SK-N-SH treated with all-trans-retinoic acid at 6 μM for 48 hours (cell line): ENCODE measurements around the gene OR2T33.
A peak's percentile ranks its signal among the peaks of the same experiment; 100 is the strongest.
"Not testable (repeated sequence)": the region's sequence is repeated elsewhere in the genome, so short reads cannot be mapped to it uniquely, and the experiment has no call there.

ENCODE experiments used
- ATAC-seq: fragments of 200-7000 bp; cut with Tn5 transposase; 3 replicates; pipeline ENCODE4 v1.9.1; 2020; ENCODE audit warnings: mild to moderate bottlenecking, moderate library complexity
- ARNTL ChIP-seq: fragments of 450-650 bp; formaldehyde crosslinking; IDR thresholded peaks from 2 replicates; pipeline ENCODE4 v1.5.0; 2020; ENCODE audit warnings: low read depth, mild to moderate bottlenecking, moderate library complexity, borderline replicate concordance
- BACH2 ChIP-seq: fragments of 250-450 bp; sonication (Bioruptor Pico); IDR thresholded peaks from 2 replicates; pipeline ENCODE4 v1.9.0; 2021; ENCODE audit warnings: mild to moderate bottlenecking, borderline replicate concordance
- CSDC2 ChIP-seq: fragments of 250-450 bp; sonication (Bioruptor Pico); IDR thresholded peaks from 2 replicates; pipeline ENCODE4 v1.5.0; 2020; ENCODE audit warnings: mild to moderate bottlenecking, moderate library complexity
- ESRRG ChIP-seq: fragments of 250-450 bp; sonication (Bioruptor Pico); IDR thresholded peaks from 2 replicates; pipeline ENCODE4 v1.6.1; 2021; ENCODE audit warnings: mild to moderate bottlenecking
- GLIS3 ChIP-seq: fragments of 250-450 bp; sonication (Bioruptor Pico); IDR thresholded peaks from 2 replicates; pipeline ENCODE4 v1.5.0; 2020; ENCODE audit warnings: mild to moderate bottlenecking, moderate library complexity
- ISL1 ChIP-seq: fragments of 250-450 bp; sonication (Bioruptor Pico); IDR thresholded peaks from 2 replicates; pipeline ENCODE4 v2.1.2; 2022; ENCODE audit warnings: mild to moderate bottlenecking, moderate library complexity
- OSR1 ChIP-seq: fragments of 250-450 bp; sonication (Bioruptor Pico); IDR thresholded peaks from 2 replicates; pipeline ENCODE4 v1.8.0; 2022; ENCODE audit warnings: moderate library complexity, mild to moderate bottlenecking, inconsistent platforms
- POU6F1 ChIP-seq: fragments of 250-450 bp; sonication (Bioruptor Pico); IDR thresholded peaks from 2 replicates; pipeline ENCODE4 v1.8.0; 2021; ENCODE audit warnings: low read depth, mild to moderate bottlenecking, moderate library complexity, borderline replicate concordance
- PPARA ChIP-seq: fragments of 250-450 bp; sonication (Bioruptor Pico); IDR thresholded peaks from 2 replicates; pipeline ENCODE4 v1.5.0; 2020; ENCODE audit warnings: mild to moderate bottlenecking, borderline replicate concordance
- RARB ChIP-seq: fragments of 250-450 bp; sonication (Bioruptor Pico); IDR thresholded peaks from 2 replicates; pipeline ENCODE4 v1.8.0; 2021; ENCODE audit warnings: mild to moderate bottlenecking, moderate library complexity
- SNAI2 ChIP-seq: fragments of 250-450 bp; sonication (Bioruptor Pico); IDR thresholded peaks from 2 replicates; pipeline ENCODE4 v1.5.0; 2020; ENCODE audit warnings: mild to moderate bottlenecking, moderate library complexity
- TCF4 ChIP-seq: fragments of 250-450 bp; sonication (Bioruptor Pico); IDR thresholded peaks from 2 replicates; pipeline ENCODE4 v1.8.0; 2021; ENCODE audit warnings: mild to moderate bottlenecking, moderate library complexity, borderline replicate concordance
- TOX ChIP-seq: fragments of 250-450 bp; sonication (Bioruptor Pico); IDR thresholded peaks from 2 replicates; pipeline ENCODE4 v1.8.0; 2021; ENCODE audit warnings: mild to moderate bottlenecking, moderate library complexity, borderline replicate concordance
- ZC3H10 ChIP-seq: fragments of 250-450 bp; sonication (Bioruptor Pico); IDR thresholded peaks from 2 replicates; pipeline ENCODE4 v1.5.1; 2021; ENCODE audit warnings: mild to moderate bottlenecking, moderate library complexity
- ZFP3 ChIP-seq: fragments of 250-450 bp; sonication (Bioruptor Pico); IDR thresholded peaks from 2 replicates; pipeline ENCODE4 v1.5.0; 2020; ENCODE audit warnings: mild to moderate bottlenecking, moderate library complexity
- ZFP30 ChIP-seq: fragments of 450-650 bp; formaldehyde crosslinking; IDR thresholded peaks from 2 replicates; pipeline ENCODE4 v1.5.0; 2022; ENCODE audit warnings: mild to moderate bottlenecking, moderate library complexity
- ZNF565 ChIP-seq: fragments of 450-650 bp; formaldehyde crosslinking; conservative IDR thresholded peaks from 2 replicates; pipeline ENCODE4 v1.5.0; 2020; ENCODE audit warnings: low read depth, mild to moderate bottlenecking, moderate library complexity
- ZNF70 ChIP-seq: fragments of 450-650 bp; formaldehyde crosslinking; IDR thresholded peaks from 2 replicates; pipeline ENCODE4 v1.5.0; 2020; ENCODE audit warnings: mild to moderate bottlenecking, moderate library complexity
- ZNF8 ChIP-seq: fragments of 450-650 bp; formaldehyde crosslinking; IDR thresholded peaks from 2 replicates; pipeline ENCODE4 v1.5.0; 2020; ENCODE audit warnings: mild to moderate bottlenecking, moderate library complexity
- TF ChIP-seq, protein P1 (sequence below): fragments of 250-450 bp; sonication (Bioruptor Pico); IDR thresholded peaks from 2 replicates; pipeline ENCODE4 v1.5.0; 2020; ENCODE audit warnings: mild to moderate bottlenecking, moderate library complexity
- TF ChIP-seq, protein P2 (sequence below): fragments of 250-450 bp; sonication (Bioruptor Pico); IDR thresholded peaks from 2 replicates; pipeline ENCODE4 v1.5.1; 2020; ENCODE audit warnings: low read depth, mild to moderate bottlenecking, moderate library complexity
- TF ChIP-seq, protein P3 (sequence below): fragments of 250-450 bp; sonication (Bioruptor Pico); IDR thresholded peaks from 2 replicates; pipeline ENCODE4 v1.5.1; 2021; ENCODE audit warnings: mild to moderate bottlenecking, moderate library complexity

OR2T33 gene

DNA sequence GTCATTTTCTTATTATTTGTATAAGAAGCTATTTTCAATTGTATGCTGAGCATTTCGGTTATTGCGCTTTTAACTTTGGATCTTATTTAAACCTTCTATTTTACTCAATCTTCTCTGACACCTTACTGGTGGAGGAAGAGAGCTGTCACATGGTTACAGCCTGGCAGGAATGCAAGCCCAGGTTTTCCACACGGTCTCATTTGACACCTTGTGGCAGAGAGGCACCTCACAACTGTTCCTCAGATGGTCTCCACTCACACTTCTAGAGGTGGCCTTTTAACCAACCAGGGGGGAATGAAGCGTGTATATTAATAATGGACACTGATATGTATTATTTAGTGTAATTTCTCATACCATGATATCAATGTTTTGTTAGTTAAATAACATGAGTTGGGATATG, 9.6 kb downstream of the OR2T33 start:
- ATAC-seq: no peak
- TF ChIP-seq TCF4 (CRISPR knock-in tag) (no peak), TOX (CRISPR knock-in tag) (no peak), CSDC2 (CRISPR knock-in tag) (no peak), BACH2 (CRISPR knock-in tag) (no peak), GLIS3 (CRISPR knock-in tag) (no peak), ISL1 (CRISPR knock-in tag) (no peak), POU6F1 (CRISPR knock-in tag) (no peak), ZNF565 (CRISPR knock-in tag) (no peak), PPARA (no peak)
- TF ChIP-seq, protein P1, sequence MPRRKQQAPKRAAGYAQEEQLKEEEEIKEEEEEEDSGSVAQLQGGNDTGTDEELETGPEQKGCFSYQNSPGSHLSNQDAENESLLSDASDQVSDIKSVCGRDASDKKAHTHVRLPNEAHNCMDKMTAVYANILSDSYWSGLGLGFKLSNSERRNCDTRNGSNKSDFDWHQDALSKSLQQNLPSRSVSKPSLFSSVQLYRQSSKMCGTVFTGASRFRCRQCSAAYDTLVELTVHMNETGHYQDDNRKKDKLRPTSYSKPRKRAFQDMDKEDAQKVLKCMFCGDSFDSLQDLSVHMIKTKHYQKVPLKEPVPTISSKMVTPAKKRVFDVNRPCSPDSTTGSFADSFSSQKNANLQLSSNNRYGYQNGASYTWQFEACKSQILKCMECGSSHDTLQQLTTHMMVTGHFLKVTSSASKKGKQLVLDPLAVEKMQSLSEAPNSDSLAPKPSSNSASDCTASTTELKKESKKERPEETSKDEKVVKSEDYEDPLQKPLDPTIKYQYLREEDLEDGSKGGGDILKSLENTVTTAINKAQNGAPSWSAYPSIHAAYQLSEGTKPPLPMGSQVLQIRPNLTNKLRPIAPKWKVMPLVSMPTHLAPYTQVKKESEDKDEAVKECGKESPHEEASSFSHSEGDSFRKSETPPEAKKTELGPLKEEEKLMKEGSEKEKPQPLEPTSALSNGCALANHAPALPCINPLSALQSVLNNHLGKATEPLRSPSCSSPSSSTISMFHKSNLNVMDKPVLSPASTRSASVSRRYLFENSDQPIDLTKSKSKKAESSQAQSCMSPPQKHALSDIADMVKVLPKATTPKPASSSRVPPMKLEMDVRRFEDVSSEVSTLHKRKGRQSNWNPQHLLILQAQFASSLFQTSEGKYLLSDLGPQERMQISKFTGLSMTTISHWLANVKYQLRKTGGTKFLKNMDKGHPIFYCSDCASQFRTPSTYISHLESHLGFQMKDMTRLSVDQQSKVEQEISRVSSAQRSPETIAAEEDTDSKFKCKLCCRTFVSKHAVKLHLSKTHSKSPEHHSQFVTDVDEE: no peak
- TF ChIP-seq, protein P2, sequence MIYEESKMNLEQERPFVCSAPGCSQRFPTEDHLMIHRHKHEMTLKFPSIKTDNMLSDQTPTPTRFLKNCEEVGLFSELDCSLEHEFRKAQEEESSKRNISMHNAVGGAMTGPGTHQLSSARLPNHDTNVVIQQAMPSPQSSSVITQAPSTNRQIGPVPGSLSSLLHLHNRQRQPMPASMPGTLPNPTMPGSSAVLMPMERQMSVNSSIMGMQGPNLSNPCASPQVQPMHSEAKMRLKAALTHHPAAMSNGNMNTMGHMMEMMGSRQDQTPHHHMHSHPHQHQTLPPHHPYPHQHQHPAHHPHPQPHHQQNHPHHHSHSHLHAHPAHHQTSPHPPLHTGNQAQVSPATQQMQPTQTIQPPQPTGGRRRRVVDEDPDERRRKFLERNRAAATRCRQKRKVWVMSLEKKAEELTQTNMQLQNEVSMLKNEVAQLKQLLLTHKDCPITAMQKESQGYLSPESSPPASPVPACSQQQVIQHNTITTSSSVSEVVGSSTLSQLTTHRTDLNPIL (CRISPR knock-in tag): no peak
- TF ChIP-seq, all 23 proteins: peak for 0

GRCh38 chr1:248259309-248259708, 18.5 kb downstream of the OR2T33 start:
- not testable (repeated sequence) for ATAC-seq

GRCh38 chr1:248243204-248243603, 34.6 kb downstream of the OR2T33 start:
- no peak for TF ChIP-seq ARNTL (CRISPR knock-in tag)
- TF ChIP-seq ZFP3 (CRISPR knock-in tag): no peak
- no peak for TF ChIP-seq SNAI2
- TF ChIP-seq OSR1 (CRISPR knock-in tag): no peak
- TF ChIP-seq, protein P3, sequence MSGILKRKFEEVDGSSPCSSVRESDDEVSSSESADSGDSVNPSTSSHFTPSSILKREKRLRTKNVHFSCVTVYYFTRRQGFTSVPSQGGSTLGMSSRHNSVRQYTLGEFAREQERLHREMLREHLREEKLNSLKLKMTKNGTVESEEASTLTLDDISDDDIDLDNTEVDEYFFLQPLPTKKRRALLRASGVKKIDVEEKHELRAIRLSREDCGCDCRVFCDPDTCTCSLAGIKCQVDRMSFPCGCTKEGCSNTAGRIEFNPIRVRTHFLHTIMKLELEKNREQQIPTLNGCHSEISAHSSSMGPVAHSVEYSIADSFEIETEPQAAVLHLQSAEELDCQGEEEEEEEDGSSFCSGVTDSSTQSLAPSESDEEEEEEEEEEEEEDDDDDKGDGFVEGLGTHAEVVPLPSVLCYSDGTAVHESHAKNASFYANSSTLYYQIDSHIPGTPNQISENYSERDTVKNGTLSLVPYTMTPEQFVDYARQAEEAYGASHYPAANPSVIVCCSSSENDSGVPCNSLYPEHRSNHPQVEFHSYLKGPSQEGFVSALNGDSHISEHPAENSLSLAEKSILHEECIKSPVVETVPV: no peak
- no peak for TF ChIP-seq POU6F1 (CRISPR knock-in tag)
- no peak for TF ChIP-seq ZNF565 (CRISPR knock-in tag)
- TF ChIP-seq BACH2 (CRISPR knock-in tag): no peak
- no peak for TF ChIP-seq ESRRG (CRISPR knock-in tag)
- no peak for TF ChIP-seq RARB (CRISPR knock-in tag)
- ATAC-seq: peak; percentile 65

DNA sequence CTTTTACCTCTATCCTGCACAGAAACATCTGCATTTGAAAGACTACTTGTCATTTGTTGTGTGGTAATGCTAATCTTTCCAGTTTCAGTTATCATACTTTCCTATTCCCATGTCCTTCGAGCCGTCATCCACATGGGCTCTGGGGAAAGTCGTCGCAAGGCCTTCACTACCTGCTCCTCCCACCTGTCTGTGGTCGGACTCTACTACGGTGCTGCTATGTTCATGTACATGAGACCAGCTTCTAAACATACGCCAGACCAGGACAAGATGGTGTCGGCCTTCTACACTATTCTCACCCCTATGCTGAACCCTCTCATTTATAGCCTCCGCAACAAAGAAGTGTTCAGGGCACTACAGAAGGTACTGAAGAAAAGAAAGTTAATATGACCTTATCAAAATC, 38.3 kb downstream of the OR2T33 start:
- no peak for ATAC-seq
- TF ChIP-seq ZNF565 (CRISPR knock-in tag): no peak
- TF ChIP-seq OSR1 (CRISPR knock-in tag): no peak
- TF ChIP-seq CSDC2 (CRISPR knock-in tag): no peak
- TF ChIP-seq, protein P3: no peak
- no peak for TF ChIP-seq ZNF8 (CRISPR knock-in tag)
- TF ChIP-seq ZC3H10 (CRISPR knock-in tag): no peak
- TF ChIP-seq ZFP30: no peak
- no peak for TF ChIP-seq ZNF70 (CRISPR knock-in tag)
- no peak for TF ChIP-seq ESRRG (CRISPR knock-in tag)
- no peak for TF ChIP-seq ARNTL (CRISPR knock-in tag)
- TF ChIP-seq BACH2 (CRISPR knock-in tag): no peak
- no peak for TF ChIP-seq ZFP3 (CRISPR knock-in tag)
- TF ChIP-seq GLIS3 (CRISPR knock-in tag): no peak
- no peak for TF ChIP-seq TCF4 (CRISPR knock-in tag)
- no peak for TF ChIP-seq POU6F1 (CRISPR knock-in tag)
- TF ChIP-seq TOX (CRISPR knock-in tag): no peak
